NCI-H146 (cell line): Measurements from ENCODE around the gene DPP6.

ENCODE experiments used
- DNase-seq: peaks from one replicate; lab custom pipeline; 2025; lab: John Stamatoyannopoulos, UW

DPP6 gene

GRCh38 chr7:154451480-154452457, 399.6 kb downstream of the DPP6 start:
- DNase-seq, result no peak

- DNase-seq, result no peak
Measured at GRCh38 chr7:154463794-154464193, 411.6 kb downstream of the DPP6 start.

- DNase-seq, result no peak
Measured at GRCh38 chr7:154469652-154470051, 417.5 kb downstream of the DPP6 start.

GRCh38 chr7:154472343-154472742, 420.1 kb downstream of the DPP6 start:
- DNase-seq, result no peak

GRCh38 chr7:154473360-154473759, 421.2 kb downstream of the DPP6 start:
- no peak for DNase-seq

- no peak for DNase-seq
Measured at GRCh38 chr7:154474903-154475520, 422.8 kb downstream of the DPP6 start.

GRCh38 chr7:154475864-154476263, 423.7 kb downstream of the DPP6 start:
- DNase-seq, result no peak

- no peak for DNase-seq
Measured at GRCh38 chr7:154480817-154481216, 428.6 kb downstream of the DPP6 start.

- no peak for DNase-seq
Measured at GRCh38 chr7:154482863-154483262, 430.7 kb downstream of the DPP6 start.

GRCh38 chr7:154484406-154484805, 432.2 kb downstream of the DPP6 start:
- DNase-seq, result peak; percentile 72

- DNase-seq, result no peak
Measured at GRCh38 chr7:154484943-154485342, 432.7 kb downstream of the DPP6 start.

- DNase-seq, result no peak
Measured at GRCh38 chr7:154489897-154490296, 437.7 kb downstream of the DPP6 start.

GRCh38 chr7:154493594-154493993, 441.4 kb downstream of the DPP6 start:
- no peak for DNase-seq

GRCh38 chr7:154497751-154498150, 445.6 kb downstream of the DPP6 start:
- DNase-seq, result no peak

GRCh38 chr7:154503962-154504550, 451.9 kb downstream of the DPP6 start:
- peak; percentile 49 for DNase-seq

GRCh38 chr7:154504918-154505317, 452.7 kb downstream of the DPP6 start:
- DNase-seq, result no peak

- DNase-seq, result no peak
Measured at GRCh38 chr7:154505362-154505761, 453.2 kb downstream of the DPP6 start.

GRCh38 chr7:154509192-154509591, 457.0 kb downstream of the DPP6 start:
- DNase-seq, result no peak

GRCh38 chr7:154512121-154512833, 460.1 kb downstream of the DPP6 start:
- DNase-seq, result no peak

- no peak for DNase-seq
Measured at GRCh38 chr7:154517768-154518167, 465.6 kb downstream of the DPP6 start.

- no peak for DNase-seq
Measured at GRCh38 chr7:154519229-154519628, 467.0 kb downstream of the DPP6 start.

GRCh38 chr7:154530136-154530535, 477.9 kb downstream of the DPP6 start:
- DNase-seq, result no peak
